ENCODE results near the gene SBF1.
A peak's percentile ranks its signal among the peaks of the same experiment; 100 is the strongest.

The SBF1 gene

DNA sequence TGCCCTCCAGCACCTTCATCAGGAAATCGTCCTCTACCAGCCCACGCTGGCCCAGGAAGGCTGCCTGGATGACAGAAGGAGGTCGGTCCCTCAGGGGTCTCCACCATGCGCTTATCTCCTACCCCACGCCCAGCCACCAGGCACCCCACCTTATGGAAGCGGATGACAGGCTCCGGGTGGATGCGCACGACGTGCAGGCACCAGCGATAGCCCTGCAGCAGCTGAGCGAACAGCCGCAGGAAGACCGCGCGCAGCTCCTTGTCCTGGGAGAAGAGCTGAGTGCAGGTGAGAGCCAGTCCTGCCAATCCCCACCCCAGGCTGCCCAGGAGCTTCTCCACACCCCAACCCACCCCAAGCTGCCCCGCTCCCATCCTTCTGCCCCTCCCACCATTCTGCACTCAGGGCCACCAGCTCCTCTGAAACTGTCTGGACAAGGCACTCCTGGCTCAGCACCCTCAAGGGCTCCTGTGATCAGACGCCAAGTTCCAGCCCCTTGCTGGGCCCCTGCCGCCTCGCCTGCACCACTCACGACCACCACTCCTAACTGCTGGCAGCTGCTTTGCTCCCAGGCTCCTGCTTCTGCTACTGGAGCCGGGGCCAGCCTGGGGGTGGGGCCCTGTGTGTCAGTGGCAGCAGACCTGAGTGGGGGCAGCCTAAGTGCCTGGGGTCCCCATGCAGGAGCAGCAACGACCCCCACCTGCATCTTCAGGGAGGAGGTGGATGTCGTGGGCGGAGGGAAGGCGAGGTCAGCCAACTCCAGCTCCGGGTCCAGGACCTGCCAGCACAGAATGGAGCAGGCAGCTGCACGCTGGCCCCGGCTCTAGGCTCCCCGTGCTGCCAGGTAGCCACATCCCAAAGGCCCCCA is 9.5 kb downstream of the SBF1 start:
- no peak for DNase-seq

DNA sequence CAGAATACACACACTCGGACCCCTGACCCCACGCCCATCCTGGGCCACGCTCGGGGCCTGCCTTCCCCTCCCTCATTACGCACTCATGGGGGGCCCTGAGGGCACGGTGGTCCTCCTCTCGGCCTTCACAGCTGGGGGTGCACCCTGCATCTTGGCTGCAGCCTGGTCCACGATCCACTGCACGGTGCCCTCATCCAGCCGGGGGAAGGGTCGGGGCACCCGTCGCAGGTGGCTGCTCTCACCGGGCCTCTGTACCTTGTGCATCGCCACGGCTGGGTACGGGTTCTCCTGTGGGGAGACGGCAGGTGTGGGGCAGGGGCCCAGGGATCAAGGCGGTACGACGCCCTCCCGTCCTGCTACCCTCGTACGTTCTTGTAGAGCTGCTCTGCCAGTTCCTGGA is 10.4 kb downstream of the SBF1 start:
- no peak for DNase-seq

DNA sequence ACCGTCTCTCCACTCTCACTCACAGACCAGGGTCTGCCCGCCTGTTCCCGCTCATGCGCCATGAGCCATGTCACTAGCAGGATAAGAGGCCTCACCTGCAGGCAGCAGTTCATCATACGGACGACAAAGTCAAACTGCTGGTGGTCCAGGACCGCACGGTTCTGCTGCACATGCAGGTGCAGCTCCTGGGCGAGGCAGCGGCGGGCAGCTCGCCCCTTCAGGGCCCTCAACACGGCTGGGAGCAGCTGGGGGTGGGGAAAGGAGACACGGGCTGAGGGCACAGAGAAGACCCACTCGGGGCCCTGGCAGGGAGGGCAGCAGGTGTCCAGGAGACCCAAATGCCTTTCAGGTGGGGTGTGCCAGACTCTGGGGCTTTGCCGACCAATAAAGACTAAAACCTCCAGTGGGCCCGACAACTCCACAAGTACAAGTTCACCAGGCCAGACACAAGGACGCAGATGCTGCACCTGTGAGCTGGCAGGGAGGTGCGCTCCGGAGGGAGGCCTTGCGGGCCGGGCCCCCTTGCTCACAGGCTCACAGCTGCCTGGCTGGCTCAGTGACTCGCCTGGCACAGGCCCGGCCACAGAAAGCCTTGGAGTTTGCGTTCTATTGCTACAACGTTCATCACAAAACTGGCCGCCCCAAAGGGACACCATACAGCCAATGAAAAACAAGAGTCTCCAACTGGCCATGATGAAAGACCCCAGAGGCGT is 11.5 kb downstream of the SBF1 start:
- DNase-seq = no peak

DNA sequence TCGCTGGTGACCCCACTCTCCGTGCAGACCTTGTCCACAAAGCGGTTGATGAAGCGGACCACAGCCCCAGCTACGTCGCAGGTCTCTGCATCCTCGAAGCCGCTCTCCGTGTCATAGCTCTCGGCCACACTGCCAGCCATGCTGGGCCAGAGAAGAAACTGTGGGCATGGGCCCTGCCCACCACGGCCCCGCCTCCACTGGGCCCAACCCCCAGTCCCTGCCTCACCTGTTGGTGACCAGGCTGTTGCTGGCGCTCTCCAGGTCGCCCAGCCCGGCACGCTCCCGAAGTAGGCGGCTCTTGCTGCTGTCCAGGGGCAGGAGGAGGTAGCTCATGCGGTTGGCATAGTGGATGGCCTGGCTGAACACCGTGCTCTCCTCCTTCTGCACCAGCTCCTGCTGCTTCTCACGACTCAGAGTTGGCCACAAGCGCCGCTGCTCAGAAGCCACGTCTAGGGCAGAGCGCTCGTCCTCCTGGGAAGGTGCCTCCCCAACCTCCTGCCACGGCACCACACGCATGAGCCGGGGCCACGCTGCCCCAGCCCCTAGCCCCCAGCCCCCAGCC is 12.8 kb downstream of the SBF1 start:
- DNase-seq = no peak

DNA sequence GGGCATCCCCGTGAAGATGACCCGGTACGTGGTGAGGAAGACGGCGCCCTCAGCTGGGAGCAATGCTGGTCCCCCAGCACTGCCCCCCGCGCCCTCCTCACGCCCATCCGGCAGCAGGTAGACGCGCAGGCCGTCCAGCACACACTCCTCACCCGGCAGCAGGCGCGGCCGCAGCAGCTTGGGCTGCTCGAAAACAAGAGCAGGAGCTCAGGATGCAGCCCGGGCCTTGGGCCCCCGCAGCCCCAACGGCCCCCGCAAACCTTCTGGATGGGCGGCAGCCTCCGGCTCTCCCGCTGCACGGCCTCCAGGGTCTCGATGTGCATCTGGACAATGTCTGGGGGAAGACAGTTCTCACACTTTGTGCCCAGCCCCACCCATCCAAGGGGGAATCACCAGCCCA is 13.3 kb downstream of the SBF1 start:
- DNase-seq = no peak

DNA sequence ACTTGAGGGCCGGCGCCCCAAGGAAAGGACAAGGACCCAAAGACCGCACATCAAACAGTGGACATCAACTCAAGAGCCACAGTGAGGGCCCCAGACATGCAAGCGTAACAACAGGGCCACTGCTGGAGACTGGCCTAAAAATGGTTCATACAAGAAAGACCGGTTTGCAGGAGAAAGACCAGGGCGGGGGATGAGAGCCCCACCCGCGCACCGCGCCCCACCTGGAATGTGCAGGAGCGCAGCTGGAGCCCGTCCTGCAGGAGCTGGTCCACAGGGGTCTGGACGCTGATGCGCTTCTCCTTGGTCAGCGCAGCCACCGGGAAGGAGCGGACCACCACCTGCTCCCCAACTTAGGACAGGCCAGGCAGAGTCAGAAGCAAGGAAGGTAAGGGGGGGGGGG is 13.9 kb downstream of the SBF1 start:
- no peak for DNase-seq

DNA sequence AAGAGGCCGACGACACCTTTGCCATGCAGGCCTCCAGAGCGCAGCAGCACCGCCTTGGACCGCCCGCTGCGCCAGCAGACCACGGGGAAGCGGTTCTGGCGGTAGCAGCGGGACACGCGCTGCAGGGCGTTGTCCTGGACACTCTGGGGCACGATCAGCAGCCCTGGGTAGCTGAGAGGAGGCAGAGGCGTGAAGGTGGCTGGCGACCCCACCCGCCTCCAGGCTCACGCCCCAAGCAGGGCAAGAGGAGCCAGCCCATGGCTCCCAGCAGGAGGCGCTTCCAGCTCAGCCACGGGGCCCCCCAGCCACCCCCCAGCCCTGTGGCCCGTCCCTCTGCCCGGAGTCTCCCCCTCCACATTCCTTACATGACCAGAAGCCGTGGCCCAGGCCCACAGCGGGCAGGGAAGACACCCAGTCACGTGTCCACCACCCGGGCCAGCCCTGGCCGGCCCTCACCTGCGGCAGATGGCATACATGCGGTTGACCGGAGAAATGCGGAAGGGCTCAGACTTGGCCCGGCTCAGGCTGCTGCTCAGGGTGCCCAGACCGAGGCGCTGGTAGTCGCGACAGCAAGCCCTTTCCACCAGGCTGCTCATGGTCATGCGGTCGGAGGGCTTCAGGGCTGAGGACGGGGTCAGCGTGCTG is 15.2 kb downstream of the SBF1 start:
- no peak for DNase-seq

DNA sequence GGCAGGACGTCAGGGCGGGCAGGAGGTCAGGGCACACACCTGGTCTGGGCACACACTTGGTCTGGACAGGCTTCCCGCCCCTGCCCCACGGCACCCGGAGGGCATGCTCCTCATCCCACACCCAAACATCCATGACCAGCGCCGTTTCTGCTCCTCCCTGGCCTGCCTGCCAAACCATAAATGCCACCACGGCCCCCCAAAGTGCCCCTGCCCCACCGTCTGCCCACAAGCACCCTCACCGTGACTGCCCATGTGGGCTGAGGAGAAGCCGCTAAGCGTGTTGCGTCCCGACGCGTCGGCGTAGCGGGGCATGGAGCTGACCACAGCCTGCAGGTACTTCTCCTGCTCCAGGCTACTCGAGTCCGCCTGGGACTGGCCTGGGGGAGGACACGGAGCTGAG is 15.8 kb downstream of the SBF1 start:
- DNase-seq = no peak

DNA sequence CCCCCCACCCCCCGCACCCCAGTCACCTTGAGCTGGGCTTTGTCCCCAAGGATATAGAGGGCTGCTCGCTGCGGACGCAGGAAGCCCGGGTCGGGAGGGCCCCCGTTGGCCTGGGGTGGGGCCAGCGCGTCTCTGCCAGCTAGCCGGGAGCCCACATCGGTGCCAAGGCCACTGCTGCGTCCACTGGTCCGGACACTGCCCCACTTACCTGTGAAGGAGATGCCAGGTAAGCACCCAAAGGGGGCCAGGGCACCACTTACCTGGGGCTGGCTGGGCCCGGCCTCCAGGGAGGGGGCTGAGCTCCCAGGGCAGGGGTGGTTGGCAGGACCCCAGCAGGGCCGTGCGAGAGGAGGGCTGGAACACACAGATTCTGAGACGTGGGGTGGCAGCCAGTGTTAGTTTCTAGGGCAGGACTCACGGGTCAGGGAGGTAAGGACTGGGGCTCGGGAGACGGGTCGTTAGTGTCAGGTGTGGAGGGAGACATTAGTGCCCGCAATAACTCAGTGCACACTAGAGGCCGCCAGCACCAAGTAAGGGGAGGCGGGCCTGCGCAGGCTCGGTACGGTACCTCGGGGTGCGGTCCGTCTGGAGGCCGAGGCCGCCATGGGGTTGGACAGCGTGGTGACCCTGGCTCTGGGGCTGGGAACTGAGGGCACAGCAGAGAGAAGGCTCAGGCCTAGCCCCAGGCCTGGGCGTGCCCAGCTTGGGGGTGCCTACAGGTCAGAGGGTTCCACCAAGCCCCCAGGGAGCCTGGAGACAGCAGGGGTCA is 18.2 kb downstream of the SBF1 start:
- DNase-seq = no peak

DNA sequence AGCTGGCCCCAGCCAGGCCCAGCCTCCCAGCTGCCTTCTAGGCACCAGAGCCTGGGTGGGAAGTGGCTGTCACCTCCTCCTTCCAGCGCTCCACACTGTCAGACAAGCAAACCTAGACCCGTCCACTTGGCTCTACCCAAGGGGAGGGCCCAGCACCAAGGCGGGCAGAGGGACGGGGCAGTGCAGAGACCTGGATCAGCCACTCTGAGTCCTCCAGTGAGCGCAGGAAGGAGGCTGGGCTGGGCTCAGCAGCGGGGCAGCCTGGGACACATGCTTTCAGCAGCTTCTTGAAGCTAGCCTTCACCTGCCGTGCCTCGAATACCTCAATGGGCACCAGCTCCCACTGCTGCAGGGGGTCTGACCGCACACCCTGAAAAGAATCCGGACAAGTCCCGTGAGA is 18.8 kb downstream of the SBF1 start:
- no peak for DNase-seq

DNA sequence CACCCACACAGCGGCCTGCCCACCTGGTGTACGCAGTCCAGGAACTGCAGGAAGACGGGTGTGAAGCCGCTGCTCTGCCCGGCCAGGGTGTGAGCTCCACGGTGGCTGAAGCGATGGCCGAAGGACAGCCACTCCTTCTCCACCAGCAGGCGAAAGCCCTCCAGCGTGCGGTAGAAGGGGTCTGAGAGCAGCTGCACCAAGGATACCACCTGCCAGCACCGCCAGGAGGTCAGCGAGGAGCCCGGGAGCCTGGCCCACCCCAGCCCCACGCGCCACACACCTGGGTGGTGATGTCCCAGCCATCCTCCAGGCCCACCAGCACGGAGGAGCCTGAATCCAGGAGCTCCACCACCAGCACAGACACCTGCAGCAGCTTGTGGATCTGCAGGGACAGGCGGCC is 19.6 kb downstream of the SBF1 start:
- no peak for DNase-seq

DNA sequence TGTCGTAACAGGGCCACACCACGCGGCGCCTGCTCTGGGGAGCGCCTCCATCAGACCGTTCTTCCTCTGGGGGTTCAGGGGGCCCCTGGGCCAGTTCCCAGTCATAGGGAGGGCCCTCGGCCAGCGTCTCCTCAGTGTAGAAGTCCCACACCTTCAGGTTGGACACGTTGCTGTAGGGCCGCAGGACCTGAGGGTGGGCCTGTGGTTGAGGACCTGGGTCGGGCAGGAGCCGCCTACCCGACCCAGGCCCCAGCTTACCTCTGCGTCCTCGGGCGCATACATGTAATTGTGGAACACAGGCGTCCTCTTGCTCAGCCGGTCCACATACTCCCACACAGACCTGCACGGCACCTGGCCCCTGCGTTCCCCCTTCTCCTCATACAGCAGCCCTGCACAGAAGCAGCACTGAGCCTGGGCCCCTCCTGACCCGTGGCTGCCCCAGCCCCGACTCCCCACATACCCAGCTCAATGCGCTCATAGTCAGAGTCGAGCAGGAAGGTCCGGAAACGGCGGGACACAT is 20.2 kb downstream of the SBF1 start:
- DNase-seq = no peak

DNA sequence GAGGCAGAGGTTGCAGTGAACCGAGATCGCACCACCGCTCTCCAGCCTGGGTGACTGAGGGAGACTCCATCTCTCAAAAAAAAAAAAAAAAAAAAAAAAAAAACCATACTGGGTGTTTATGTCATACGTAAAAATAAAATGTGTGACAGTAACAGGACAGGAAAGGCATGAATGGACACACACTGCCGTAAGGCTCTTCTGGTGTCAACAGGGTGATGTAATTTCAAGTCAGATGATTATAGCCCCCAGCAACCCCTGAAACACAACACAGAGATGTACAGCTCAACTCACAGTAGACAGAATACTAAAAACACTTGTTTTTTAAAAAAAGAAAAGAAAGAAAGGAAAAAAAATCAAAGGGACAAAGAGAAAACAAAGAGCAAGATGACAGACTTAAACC is 22.2 kb downstream of the SBF1 start:
- DNase-seq = no peak

DNA sequence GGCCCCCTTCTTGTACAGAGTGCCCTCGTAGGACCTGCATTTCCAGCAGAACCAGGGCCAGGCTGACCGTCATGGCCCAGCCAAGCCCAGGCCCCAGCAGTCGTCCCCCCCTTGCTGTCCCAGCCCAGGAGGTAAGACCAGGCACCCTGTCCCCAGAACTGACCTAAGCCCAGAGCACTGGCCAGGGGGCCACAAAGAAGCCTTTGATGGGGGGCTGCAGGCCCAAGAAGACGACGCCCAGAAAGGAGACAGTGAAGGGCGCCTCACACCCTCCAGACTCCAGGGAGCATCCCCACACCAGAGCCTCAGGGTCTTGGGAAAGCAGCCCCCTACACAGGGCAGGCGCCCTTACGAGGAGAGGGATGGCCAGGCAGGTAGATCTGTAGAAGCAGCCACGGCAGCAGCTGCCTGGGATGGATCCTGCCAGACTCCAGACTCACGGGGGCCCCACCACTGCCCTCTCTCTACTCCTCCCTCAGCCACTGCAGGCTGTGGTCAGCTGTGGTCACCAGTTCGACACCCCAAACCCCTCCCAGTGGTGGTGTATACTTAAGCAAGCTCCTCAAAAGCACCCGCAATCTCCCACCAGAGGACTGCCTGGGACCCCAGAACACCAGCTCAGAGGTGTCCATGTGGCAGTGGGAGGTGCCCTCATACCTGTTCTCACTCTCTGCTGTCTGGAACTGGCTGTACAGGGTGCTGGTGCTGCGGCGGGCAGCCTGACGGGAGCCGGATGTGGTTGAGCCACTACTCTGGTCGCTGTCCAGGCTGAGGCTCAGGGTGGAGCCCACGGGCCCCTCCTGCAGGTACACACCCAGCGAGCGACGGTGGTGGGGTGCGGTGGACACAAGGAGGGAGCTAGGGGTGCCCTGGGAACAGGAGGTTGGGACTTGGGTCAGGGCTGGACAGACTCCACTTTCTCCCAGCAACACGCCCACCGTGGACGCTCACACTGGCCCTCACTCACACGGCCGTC is 27.0 kb downstream of the SBF1 start:
- DNase-seq = peak; percentile 35

DNA sequence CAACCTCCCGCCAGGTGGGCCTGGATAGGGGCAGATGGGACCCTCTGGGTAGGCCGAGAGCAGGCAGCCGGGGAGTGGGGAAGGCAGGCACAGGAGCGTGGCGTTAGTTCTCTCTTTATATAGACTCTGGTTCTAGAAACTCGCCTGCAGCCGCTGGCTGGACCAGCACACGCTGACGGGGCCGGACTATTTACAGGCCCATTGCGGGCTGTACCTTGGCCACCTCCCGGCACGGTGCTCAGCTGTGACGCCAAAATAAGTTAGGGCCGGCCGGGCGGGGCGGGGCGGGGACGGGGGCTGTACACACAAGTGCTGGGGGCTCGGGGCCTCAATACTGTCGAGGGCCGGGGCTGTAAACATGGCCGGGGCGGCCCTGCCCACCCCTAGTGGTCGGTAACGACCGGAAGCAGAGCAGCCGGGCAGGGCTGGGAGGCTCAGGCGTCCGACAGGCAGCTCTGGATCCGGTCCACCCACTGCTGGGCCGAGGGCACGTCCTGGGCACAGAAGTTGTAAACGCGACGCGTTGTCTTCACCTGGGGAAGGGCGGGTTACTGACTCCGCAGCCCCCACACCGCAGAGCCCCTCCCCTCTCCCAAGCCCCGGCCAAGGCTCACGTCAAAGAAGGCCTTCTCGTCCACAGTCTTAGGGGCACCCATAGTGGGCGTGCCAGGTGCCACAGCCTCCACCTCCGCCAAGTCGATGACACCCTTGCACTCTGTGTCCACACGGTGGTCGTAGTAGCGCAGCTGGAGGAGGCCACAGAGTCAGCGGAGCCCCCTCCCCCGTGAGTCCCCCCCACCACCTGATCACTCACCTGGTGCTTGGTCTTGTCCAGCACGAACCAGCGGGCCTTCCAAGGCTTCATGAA is 27.9 kb downstream of the SBF1 start:
- peak; percentile 41 for DNase-seq

DNA sequence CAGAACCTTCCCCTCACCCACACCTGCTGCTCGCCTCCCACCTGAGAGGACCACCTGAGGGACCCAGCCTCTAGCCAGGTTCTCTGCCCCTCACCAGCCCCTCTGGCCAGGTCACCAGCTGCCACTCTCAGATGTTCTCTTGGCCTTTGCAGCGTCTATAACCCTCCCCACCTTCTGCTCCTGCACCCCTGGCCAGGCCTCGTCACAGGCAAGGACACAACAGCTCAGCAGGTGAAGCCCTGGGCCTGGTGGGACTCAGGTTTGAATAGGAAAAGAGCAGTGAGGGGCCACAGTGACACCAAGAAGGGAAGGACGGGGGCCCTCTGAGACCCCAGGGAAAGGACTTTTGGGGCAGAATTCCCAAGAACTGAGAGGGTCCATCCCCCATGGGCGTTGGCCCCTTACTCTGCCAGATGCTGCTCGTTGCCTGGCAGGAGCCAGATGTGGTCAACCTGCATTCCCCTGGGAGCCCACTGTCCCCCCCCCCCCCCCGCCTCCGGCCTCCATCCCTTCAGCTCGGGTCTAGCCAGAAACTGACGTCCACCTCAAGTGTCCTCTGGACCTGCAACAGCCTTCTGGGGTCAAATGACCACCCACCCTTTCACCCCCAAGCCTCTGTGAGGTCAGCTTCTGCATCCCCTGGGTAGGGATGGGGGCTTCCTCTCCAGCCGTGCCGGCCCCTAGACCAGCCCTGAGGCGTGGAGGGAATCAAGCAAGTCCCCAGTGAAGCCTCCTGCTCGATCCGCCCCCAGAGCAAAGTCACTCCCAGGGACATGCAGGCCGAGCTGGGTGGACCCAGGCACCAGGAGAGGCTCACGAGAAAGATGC is 28.7 kb downstream of the SBF1 start:
- peak; percentile 49 for DNase-seq

DNA sequence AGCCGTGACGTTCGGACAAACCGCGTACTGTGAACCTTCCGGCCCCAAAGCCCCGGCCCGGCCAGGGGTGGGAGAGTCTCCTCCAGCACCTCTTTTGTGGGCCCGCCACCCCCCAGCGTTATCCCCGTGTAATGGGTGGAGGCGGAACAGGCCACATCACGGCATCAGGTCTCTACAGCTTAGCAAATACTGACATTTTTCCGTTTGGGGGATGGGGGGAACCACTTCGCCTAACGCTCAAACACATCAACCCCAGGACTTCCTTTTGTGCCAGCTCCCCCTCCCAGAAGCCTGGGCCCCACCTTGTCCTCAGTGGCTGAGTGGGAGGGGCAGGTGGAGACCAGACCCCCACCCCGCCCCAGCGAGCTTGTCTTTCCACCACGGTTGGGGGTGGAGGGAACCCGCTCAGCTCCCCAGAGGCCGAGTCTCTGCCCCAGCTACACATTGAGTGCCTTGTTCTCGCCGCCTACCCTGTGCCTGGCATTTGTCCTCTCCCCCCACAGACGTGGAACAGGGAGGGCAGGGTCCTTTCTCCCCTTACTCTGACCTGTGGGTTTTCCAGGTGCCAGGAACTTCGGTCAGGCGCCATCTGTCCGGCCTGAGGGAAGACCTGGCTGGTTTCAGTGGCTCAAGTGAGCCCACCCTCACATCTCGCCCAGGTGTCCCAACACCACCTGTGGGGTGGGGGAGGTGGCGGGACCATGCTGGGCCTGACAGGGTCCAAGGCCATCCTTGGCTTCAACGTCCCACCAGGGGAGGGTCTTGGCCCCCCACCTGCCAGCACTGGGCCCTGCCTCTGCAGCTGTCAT is 29.6 kb downstream of the SBF1 start:
- peak; percentile 51 for DNase-seq

DNA sequence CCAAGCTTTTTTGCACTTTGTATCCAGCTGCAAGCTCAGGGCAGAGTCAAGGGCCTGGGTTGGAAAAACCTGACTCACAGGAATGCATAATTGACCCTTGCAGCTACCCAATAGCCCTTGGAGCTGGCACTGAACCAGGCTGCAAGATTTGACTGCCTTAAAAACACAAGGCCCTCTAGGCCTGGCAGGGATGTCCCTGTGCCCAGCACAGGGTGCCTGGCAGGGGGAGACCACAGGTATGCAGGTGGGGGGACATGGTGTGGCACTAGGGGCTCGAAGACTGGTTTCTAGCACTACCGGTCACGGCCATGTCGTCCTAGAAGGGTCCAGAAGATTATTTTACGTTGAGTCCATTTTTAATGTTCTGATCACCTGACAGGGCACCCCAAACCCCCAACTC is 30.2 kb downstream of the SBF1 start:
- DNase-seq = peak; percentile 43

Data from left hindlimb (tissue), 1 donor.